GM18498 (cell line): Measurements from ENCODE around the gene BAZ2B.
"Not testable (repeated sequence)": the region's sequence is repeated elsewhere in the genome, so short reads cannot be mapped to it uniquely, and the experiment has no call there.

ENCODE experiments used
- ATAC-seq: cut with Tn5 transposase; IDR thresholded peaks from one replicate; pipeline ENCODE4 v1.9.1; 2021; ENCODE audit warnings: mild to moderate bottlenecking, moderate library complexity; ENCODE audit not compliant: unreplicated experiment

BAZ2B gene

DNA sequence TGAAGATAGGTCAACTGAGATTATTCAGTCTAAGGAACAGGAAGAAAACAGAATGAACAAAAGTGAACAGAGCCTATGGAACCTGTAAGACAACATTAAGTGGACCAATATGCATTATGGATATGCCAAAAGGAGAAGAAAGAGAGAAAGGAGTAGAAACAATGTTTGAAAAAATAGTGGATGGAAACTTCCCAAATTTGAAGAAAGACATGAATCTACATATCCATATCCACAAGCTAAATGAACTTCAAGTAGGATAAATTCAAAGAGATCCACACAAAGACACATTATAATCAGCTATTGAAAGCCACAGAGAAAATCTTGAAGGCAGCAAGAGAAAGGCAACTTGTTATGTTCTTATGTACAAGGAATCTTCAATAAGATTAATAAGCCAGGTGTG lies 74.2 kb downstream of the BAZ2B start:
- no peak for ATAC-seq

DNA sequence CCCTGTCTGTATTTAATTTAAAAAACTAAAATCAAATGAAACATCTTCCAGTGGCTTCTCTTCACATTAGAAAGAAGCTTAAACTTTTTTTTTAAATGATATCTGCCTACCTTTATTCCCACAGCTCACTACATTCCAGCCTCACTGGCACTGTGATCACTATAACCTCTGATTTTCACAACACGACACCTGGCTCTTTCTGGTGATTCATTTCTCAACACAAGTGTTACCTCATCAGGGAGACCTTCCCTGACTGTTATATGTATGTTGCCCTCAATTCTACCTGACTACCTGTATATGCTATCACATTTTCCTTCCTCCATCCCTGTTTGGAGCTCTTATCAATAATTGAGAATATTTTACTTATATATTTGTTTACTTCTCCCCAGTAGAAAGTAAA lies 76.6 kb downstream of the BAZ2B start:
- ATAC-seq, result no peak

DNA sequence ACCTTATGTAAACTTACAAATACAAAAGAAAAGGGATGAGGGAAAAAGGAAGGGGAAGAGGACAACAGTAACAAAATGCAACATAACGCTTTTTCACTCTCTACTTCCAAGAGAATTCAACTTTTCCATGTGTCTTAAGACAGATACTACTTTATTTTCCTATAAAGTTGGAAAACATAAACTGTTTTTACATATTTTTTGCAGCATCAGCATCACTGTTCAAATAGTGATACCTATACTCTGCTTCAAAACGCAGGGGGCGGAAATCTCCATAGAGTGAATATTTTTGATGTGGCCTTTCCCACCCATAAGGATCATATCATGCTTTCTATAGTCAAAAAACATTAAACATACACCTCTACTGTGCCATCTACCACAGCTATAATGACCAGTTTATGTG lies 77.5 kb downstream of the BAZ2B start:
- no peak for ATAC-seq

DNA sequence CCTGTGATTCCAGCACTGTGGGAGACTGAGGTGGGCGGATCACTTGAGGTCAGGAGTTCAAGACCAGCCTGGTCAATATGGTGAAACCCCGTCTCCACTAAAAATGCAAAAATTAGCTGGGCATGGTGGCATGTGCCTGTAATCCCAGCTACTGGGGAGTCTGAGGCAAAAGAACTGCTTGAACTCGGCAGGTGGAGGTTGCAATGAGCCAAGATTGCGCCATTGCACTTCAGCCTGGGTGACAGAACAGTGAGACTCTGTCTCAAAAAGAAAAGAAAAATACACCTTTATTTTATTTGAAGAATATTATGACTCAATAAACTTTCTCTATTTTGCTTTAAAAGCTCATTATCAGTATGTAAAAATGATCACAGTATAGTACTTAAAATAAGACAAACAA lies 81.1 kb downstream of the BAZ2B start:
- ATAC-seq, result not testable (repeated sequence)

DNA sequence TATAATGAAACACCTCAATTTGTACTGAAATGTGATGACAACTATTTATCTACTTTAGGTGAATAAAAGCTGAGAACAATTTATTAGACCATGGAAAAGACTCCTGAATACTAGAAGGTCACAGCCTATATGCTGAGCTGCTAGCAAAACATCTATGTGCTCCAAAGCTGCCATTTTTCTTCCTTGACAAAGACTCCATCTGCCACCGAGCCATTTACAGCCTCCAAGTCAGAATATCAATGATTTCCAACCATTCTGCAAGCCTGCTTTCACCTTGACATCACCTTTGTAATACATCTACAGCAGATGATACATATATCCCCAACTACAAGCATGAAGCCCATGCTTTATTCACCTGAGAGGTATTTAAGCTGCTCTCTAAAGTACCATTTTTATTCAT lies 84.9 kb downstream of the BAZ2B start:
- ATAC-seq, result no peak

DNA sequence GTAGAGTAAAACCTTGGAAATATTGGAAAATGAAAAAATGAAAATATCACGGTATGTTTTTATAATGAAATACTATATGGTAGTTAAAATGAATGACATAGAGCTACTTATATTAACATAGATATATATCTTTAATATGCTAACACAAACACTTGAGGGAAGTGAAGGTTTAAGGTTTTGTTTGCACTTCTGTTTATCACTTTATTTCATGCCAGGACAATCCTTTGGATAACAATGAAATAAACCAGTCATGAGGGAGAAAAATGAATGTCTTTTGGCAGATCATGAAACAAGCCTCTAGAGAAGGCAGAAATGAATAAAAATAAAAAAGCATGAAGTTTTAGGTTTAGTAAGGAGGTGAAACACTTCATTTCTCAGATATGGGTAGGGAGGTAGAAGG lies 89.9 kb downstream of the BAZ2B start:
- ATAC-seq, result no peak

DNA sequence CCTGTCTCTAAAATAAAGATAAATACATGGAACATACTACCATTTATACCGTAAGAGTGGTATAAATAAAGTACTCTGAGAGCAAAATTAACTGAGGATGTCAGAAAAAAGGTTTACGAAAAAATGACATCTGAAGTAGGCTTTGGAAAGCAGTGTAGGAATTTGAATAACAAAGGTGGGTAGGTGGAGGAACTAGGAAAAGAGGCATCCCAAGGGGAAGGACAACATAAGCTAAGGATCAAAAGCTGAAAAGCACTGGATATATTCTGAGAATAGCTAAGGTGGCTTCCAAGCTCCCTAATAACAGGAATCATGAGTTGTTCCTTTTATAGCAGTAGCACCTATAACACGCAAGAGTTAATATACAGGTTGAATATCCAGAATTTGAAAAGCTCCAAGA lies 91.3 kb downstream of the BAZ2B start:
- ATAC-seq, result no peak

DNA sequence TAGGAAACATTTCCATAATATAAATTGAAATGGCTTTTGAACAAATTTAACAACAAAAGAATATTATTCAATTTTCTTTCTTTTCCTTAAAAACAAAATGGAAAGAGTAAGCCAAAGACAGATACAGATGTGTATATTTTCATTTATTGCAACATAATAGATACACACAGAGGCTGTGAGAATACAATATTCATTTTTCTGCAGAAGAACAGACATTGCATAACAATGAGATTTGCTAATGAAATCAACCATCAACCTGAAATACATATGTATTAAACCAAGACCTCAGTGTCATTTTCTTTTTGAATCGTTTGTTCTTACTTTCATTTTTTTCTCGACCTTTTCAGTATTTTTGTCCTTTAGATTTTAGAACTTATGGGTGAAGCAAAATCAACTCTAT lies 95.1 kb downstream of the BAZ2B start:
- no peak for ATAC-seq

DNA sequence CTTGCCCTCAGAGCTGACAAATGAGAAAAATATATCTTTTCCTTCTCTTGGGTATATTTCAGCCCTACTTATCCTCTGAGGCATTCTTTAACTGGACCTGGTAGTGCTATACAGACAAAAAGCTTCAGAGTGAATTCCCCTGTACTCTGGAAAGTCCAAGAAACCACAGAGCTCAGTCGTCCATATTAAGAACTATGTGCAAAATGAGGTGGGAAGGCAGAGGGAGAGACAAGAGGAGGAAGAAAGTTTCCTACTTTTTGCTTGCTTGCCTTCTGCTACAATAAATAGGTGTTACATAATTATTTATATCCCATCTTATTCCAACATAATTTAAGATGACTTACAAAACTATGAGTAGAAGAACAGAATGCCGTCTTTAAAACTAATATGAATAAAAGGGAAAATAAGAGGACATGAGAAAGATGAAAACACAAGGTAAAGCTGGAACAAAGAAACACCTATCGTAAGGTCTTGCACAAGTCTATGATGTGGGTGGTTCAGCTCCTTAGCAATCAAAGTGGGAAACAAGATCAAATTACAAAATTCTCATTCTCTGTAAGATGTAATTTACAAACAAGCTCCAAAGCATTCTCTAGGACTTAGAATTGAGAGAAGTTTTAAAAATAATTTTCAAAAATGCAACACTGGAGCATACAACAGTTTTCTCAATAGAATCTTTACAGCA lies 97.9 kb downstream of the BAZ2B start:
- ATAC-seq, result no peak

DNA sequence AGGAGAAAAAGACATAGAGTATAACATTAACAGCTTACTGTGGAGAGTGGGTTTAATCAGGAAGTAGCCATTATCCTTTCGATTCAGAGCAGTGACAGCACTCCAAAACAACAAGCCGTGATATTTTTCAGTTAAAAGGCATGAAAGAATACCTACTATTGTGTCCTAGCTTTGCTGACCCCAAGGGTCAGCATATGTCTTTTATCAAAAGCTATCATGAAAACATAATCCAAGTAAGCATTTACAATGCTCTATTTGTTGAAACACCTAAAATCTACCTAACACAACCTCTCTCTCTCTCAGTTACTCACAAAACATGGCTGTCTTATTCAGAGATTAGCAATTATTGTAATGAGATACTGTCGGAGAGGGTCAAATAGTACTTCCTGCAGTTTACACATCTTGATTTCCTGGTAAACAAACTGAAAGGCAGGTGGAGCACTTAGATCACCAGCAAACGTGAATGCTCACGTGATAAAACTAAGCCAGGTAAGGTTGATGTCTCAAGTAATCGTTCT lies 100.0 kb downstream of the BAZ2B start:
- peak; percentile 90 for ATAC-seq

DNA sequence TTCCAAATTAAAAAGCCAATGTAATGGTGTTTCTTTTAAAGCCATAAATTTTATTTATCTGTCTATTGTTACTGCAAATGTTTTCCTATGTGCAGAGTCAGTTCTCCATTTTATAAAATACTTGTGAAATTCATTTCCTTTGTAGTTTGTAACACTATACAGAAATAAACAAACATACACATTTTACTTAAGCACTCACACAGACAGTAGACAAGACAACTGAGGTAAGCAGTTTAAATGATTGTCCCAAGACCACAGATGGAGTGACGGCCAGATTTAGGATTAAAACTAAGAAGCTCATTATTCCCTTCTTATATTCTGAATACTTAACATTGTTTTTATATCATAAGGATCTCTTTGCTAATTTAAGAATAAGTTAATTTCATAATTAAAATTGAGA lies 100.9 kb downstream of the BAZ2B start:
- no peak for ATAC-seq

DNA sequence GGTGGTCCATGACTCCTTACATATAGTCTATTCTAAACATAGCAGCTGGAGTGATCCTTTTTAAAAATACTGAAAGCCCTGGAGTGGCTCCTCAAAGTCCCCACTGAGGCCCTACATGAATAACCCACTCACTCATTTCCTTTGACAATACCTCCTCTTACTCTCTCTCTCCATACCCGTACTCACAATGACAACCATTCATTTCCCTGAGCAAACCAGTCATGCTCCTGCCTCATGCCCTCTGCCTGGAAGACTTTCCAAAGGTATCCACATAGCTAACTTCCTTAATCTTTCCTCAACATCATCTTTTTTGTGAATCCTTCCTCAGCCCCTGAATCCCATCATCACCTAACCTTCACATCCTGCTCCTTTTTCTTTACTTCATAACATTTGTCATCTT lies 102.6 kb downstream of the BAZ2B start:
- no peak for ATAC-seq

DNA sequence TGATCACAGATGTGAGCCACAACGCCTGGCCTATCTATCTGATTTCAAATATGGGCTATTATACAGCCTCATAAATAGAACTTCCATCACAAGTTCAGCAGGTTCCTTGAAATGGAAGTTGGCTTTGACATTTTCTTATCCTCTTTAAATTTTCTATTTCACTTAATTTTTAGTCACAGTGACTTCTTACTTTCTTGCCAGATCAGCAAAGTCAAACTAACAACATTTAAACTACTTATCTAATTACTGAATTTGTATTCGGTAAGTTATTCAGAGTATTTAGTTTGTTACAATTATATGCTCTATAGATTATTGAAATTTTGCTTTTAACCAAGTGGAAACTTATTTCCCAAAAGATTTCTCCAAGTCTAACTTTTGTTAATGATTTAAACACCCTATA lies 108.2 kb downstream of the BAZ2B start:
- ATAC-seq, result no peak

DNA sequence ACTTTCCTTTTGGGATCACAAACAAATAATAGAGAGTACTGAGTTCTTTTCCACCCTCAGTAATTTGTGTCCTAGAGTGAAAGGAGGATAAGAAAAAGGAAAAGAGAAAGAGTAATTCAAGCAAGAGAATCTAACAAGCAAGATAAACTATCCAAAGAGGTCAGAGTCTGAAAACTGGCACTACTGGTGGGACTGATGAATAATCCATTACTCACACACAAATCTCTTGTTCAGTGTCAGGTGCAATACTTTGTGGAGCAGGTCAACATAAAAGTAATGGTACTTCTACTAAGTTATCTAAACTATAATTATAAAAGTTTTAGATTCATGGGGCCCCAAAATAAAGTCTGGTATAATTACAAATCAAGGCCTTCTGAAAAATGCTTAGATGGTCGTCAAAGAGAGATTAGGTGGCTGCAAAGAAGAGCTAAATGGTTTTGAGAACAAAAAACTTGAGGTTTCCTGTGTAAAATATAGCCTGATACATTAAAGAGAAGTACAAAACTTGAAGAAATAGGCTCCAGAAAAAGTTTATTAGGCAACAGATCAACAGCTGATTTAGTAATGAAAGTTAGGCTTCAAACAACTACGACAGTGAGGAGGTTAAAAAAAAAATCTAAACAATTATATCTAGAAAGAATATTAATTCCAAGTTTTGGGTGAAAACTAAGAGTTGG lies 109.4 kb downstream of the BAZ2B start:
- no peak for ATAC-seq

DNA sequence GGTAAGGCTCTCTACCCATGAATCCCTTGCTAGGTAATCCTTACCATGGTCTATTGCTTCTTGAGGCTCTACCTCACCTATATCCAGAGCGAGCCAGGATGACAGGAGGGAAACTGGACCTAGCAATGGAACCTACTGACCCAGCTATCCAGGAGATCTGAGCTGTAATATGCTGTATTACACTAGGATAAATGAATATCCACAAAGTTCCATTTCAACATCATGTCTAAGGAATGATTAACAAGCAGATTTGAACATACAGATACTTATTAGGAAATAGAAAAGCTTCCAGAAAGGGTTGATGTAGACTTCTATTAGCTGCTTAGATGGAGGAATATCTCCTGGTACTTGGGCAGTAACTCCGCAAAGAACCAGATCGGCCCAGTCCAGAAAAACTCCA lies 110.1 kb downstream of the BAZ2B start:
- ATAC-seq, result no peak

DNA sequence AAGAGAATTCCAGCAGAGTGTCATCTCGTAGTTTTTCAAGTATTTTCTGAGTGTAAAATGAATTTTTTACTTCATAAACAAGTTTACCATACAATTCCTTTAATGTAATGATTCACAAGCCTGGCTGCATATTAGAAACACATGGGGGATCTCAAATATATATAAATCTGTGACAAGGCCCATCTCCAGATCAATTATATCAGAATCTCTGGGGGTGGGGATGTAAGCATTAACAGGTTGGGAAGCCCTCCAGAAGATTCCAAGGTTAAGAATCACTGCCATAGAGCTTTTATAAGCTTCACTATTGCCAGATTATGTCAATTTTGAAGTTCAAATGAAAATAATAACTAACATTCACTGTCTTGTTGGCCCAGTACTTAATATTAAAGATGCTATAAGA lies 111.2 kb downstream of the BAZ2B start:
- ATAC-seq, result no peak

DNA sequence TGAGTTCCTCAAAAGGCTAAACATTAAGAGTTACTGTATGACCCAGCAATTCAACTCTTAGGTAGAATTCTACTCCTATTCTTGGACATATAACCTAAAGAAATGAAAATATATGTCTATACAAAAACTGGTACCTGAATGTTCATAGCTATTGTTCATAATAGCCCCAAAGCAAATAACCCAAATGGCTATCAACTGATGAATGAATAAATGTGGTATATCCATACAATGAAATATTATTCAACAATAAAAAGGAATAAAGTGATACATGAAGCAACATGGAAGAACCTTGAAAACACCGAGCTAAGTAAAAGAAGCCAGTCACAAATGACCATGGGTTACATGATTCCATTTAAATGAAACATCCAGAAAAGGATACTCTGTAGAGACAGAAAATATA lies 114.6 kb downstream of the BAZ2B start:
- ATAC-seq, result no peak

DNA sequence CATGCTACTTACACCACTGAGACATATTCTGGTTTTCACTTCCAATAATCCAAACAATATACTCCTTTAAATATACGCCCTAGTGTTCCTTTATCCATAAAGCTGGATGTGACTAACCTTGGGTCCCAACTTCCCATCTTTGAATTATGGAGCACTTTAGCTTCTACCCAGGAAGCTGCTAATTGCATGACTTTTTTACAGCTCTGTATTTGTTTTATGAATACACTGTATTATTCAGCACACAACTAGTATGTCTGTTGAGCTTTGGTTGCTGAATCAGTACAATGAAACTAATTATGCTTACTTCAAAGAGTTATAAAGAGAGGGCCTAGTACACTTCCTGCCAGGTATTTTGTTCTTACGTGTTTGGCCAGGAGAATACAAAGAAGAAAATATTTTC lies 118.5 kb downstream of the BAZ2B start:
- ATAC-seq, result no peak

DNA sequence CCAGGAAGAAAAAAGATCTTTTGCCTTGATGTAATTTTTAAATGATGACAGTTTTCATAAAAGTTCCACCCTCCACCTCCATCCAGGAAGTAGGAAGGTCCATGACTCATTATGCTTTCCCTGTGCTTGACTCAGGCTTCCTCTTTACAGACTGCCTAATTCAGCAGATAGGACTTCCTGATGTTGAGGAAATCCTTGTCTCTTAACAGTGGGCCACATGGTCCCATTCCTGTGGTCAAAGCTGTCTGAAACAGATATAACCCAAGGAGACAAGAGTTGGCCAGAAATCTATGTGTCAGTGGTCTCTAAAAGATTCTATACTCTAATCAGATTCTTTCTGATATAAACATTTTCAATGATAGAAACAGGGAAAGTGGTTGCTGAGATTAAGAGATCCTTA lies 119.1 kb downstream of the BAZ2B start:
- no peak for ATAC-seq

DNA sequence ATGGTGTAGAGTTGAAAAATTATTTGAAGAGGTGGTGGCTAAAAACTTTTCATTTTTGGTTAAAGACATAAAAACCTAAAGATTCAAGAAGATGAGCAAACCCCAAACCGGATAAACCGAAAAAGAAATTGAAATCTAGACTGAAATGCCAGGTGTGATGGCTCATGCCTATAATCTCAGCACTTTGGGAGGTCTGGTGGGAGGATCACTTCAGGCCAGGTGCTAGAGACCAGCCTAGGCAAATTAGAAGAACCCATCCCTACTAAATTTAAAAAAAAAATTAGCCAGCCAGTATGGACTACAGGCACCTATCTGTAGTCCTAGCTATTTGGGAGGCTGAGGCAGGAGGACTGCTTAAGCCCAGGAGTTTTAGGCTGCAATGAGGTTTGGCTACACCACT lies 126.9 kb downstream of the BAZ2B start:
- no peak for ATAC-seq

DNA sequence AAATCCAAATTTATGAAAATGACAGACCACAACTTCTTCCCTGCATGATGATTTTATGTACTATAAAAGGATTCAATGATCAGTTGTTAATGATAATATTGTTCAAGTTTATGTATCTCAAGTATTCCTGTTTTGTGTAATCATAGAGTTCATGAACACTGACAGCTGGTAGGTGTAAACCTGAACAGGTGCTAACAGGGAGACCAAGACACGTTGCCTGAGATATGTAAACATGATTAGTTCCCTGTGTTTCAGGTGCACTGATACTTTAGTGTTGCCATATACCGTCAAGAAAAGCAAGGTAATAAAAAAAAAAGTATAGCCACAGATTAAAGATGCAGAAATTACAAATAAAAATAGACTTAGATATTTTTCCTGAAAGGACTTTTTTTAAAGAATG lies 131.8 kb downstream of the BAZ2B start:
- no peak for ATAC-seq

DNA sequence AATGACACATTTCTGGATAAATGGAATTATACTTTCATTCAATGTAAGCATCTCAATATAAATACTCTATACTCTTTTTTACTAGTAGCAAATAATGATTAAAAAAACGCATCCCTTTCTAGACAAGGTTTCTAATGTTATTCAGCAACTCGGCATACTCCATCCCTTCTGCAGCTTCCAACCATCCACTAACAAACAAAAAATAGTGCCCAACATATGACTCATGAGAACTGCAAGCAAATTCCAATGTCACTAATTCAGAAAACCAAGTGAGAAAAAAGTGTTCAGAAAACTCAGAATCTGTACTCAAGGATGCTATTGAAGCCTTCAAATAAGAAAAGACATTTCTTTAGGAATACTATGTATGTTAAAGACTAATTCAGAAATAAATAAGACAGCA lies 140.0 kb downstream of the BAZ2B start:
- ATAC-seq, result no peak

DNA sequence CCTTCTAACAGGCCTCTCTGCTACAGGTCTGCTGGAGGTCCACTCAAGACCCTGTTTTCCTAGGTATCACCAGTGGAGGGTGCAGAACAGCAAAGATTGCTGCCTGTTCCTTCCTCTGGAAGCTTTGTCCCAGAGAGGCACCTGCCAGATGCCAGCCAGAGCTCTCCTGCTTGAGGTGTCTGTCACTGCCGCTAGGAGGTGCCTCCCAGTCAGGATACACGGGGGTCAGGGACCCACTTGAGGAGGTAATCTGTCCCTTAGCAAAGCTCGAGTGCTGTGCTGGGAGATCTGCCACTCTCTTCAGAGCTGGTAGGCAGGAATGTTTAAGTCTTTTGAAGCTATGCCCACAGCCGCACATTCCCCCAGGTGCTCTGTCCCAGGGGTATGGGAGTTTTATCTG lies 140.6 kb downstream of the BAZ2B start:
- ATAC-seq, result no peak
